ENCODE results near the gene SEBOX. TPM values are rescaled to one million over a fixed set of nuclear protein-coding genes. Genes with fewer than 3 reads are reported as not detected.
A peak's percentile ranks its signal among the peaks of the same experiment; 100 is the strongest.

SEBOX gene
- polyA plus RNA-seq (2014; cell fraction: cytosol; rRNA removed), result not detected in 2 replicates
- not detected in 2 replicates for polyA plus RNA-seq (2014; cell fraction: nucleus; rRNA removed)

- DNase-seq (ENCODE audit: low spot score), result no peak
Measured at GRCh38 chr17:28364665-28365363, at the start of gene SEBOX. SEBOX (minus strand) TSS chr17:28365199; CDS start chr17:28365151, 48 bp downstream.

- DNase-seq (ENCODE audit: low spot score), result no peak
Measured at GRCh38 chr17:28413804-28414203, 48.8 kb upstream of the SEBOX start.

GRCh38 chr17:28412099-28412498, 47.1 kb upstream of the SEBOX start:
- DNase-seq (ENCODE audit: low spot score), result no peak

GRCh38 chr17:28407974-28408306, 42.9 kb upstream of the SEBOX start:
- no peak for DNase-seq (ENCODE audit: low spot score)

- DNase-seq (ENCODE audit: low spot score), result no peak
Measured at GRCh38 chr17:28407130-28407973, 42.4 kb upstream of the SEBOX start.

GRCh38 chr17:28406473-28406814, 41.4 kb upstream of the SEBOX start:
- DNase-seq (ENCODE audit: low spot score), result peak; percentile 58

GRCh38 chr17:28405632-28406472, 40.9 kb upstream of the SEBOX start, which contains the start of gene SLC46A1:
SLC46A1 (minus strand) TSS chr17:28406212; CDS start chr17:28406114, 98 bp downstream.
- DNase-seq (ENCODE audit: low spot score), result peak; percentile 76

GRCh38 chr17:28404812-28405570, 40.0 kb upstream of the SEBOX start:
- DNase-seq (ENCODE audit: low spot score), result no peak

GRCh38 chr17:28404461-28404811, 39.4 kb upstream of the SEBOX start:
- no peak for DNase-seq (ENCODE audit: low spot score)

- no peak for DNase-seq (ENCODE audit: low spot score)
Measured at GRCh38 chr17:28404007-28404406, 39.0 kb upstream of the SEBOX start.

- DNase-seq (ENCODE audit: low spot score), result no peak
Measured at GRCh38 chr17:28402844-28403243, 37.8 kb upstream of the SEBOX start.

- no peak for DNase-seq (ENCODE audit: low spot score)
Measured at GRCh38 chr17:28402224-28402630, 37.2 kb upstream of the SEBOX start.

GRCh38 chr17:28399808-28400207, 34.8 kb upstream of the SEBOX start:
- no peak for DNase-seq (ENCODE audit: low spot score)

- DNase-seq (ENCODE audit: low spot score), result no peak
Measured at GRCh38 chr17:28398280-28398981, 33.4 kb upstream of the SEBOX start.

- DNase-seq (ENCODE audit: low spot score), result no peak
Measured at GRCh38 chr17:28397687-28398279, 32.8 kb upstream of the SEBOX start.

GRCh38 chr17:28397275-28397674, 32.3 kb upstream of the SEBOX start:
- no peak for DNase-seq (ENCODE audit: low spot score)

GRCh38 chr17:28396635-28397239, 31.7 kb upstream of the SEBOX start:
- DNase-seq (ENCODE audit: low spot score), result no peak

- DNase-seq (ENCODE audit: low spot score), result no peak
Measured at GRCh38 chr17:28395968-28396367, 31.0 kb upstream of the SEBOX start.

- DNase-seq (ENCODE audit: low spot score), result no peak
Measured at GRCh38 chr17:28395426-28395825, 30.4 kb upstream of the SEBOX start.
